ENCODE measurements around the gene SAMD15. TPM values are rescaled to one million over a fixed set of nuclear protein-coding genes. Genes with fewer than 3 reads are reported as not detected.
"Not testable (repeated sequence)": the region's sequence is repeated elsewhere in the genome, so short reads cannot be mapped to it uniquely, and the experiment has no call there.

The SAMD15 gene
- 0.37 TPM for polyA plus RNA-seq (2012; ENCODE audit: low read depth, missing spikeins)

GRCh38 chr14:77376771-77377501 is at the start of gene SAMD15, which contains the start of gene TMED8:
SAMD15 (plus strand) TSS chr14:77377379; CDS start chr14:77377419, 40 bp downstream.
TMED8 (minus strand) TSS chr14:77377094; CDS start chr14:77377053, 41 bp downstream.
- DNase-seq (ENCODE audit: insufficient read length, low spot score) (peak; percentile 84), FAIRE-seq (peak; percentile 97)

GRCh38 chr14:77329872-77330271 is 47.3 kb upstream of the SAMD15 start:
- no peak for FAIRE-seq
- no peak for TF ChIP-seq SPI1 (IDR thresholded peaks at IDR 0.05; ENCODE audit: low read depth, low read length)
- no peak for TF ChIP-seq PAX5 (IDR thresholded peaks at IDR 0.05; ENCODE audit: insufficient read depth, low read length, severe bottlenecking)
- TF ChIP-seq POU2F2 (IDR thresholded peaks at IDR 0.05; ENCODE audit: low read depth, low read length) = no peak
- no peak for TF ChIP-seq TAF1 (IDR thresholded peaks at IDR 0.05; ENCODE audit: low read depth, low read length)
- no peak for TF ChIP-seq POLR2AphosphoS5 (IDR thresholded peaks at IDR 0.05; ENCODE audit: low read depth, low read length)
- no peak for TF ChIP-seq POLR2A (IDR thresholded peaks at IDR 0.05; ENCODE audit: low read depth, low read length)

More at GRCh38 chr14:77376771-77377501, at the start of gene SAMD15, which contains the start of gene TMED8:
- TF ChIP-seq SPI1 (IDR thresholded peaks at IDR 0.05; ENCODE audit: low read depth, low read length) = no peak
- no peak for TF ChIP-seq PAX5 (IDR thresholded peaks at IDR 0.05; ENCODE audit: insufficient read depth, low read length, severe bottlenecking)
- 0 out of 2 replicates have a peak, but pooled peaks have one; percentile 21 for TF ChIP-seq POLR2A (IDR thresholded peaks at IDR 0.05; ENCODE audit: low read depth, low read length)
- peak; percentile 34; the same call in 1 of the 2 replicates for TF ChIP-seq TAF1 (IDR thresholded peaks at IDR 0.05; ENCODE audit: low read depth, low read length)
- no peak for TF ChIP-seq POU2F2 (IDR thresholded peaks at IDR 0.05; ENCODE audit: low read depth, low read length)
- TF ChIP-seq POLR2AphosphoS5 (IDR thresholded peaks at IDR 0.05; ENCODE audit: low read depth, low read length) = no peak

GRCh38 chr14:77335576-77335975 is 41.6 kb upstream of the SAMD15 start:
- FAIRE-seq = no peak
- TF ChIP-seq POLR2A (IDR thresholded peaks at IDR 0.05; ENCODE audit: low read depth, low read length) (no peak), POLR2AphosphoS5 (IDR thresholded peaks at IDR 0.05; ENCODE audit: low read depth, low read length) (no peak), POU2F2 (IDR thresholded peaks at IDR 0.05; ENCODE audit: low read depth, low read length) (no peak), TAF1 (IDR thresholded peaks at IDR 0.05; ENCODE audit: low read depth, low read length) (no peak), SPI1 (IDR thresholded peaks at IDR 0.05; ENCODE audit: low read depth, low read length) (no peak), PAX5 (IDR thresholded peaks at IDR 0.05; ENCODE audit: insufficient read depth, low read length, severe bottlenecking) (no peak)
- no peak for DNase-seq (ENCODE audit: insufficient read length, low spot score)

More at GRCh38 chr14:77329872-77330271, 47.3 kb upstream of the SAMD15 start:
- DNase-seq (ENCODE audit: insufficient read length, low spot score) = no peak

- DNase-seq (ENCODE audit: insufficient read length, low spot score); FAIRE-seq: not testable (repeated sequence)
Measured at GRCh38 chr14:77337255-77337654, 39.9 kb upstream of the SAMD15 start.

GRCh38 chr14:77337880-77338279 is 39.3 kb upstream of the SAMD15 start:
- FAIRE-seq (no peak), DNase-seq (ENCODE audit: insufficient read length, low spot score) (no peak)

GRCh38 chr14:77338302-77338701 is 38.9 kb upstream of the SAMD15 start:
- no peak for TF ChIP-seq PAX5 (IDR thresholded peaks at IDR 0.05; ENCODE audit: insufficient read depth, low read length, severe bottlenecking)
- TF ChIP-seq TAF1 (IDR thresholded peaks at IDR 0.05; ENCODE audit: low read depth, low read length) = no peak
- TF ChIP-seq POLR2A (IDR thresholded peaks at IDR 0.05; ENCODE audit: low read depth, low read length) = no peak
- no peak for TF ChIP-seq POU2F2 (IDR thresholded peaks at IDR 0.05; ENCODE audit: low read depth, low read length)
- no peak for TF ChIP-seq POLR2AphosphoS5 (IDR thresholded peaks at IDR 0.05; ENCODE audit: low read depth, low read length)
- TF ChIP-seq SPI1 (IDR thresholded peaks at IDR 0.05; ENCODE audit: low read depth, low read length) = no peak
- DNase-seq (ENCODE audit: insufficient read length, low spot score) (no peak), FAIRE-seq (no peak)

More at GRCh38 chr14:77337880-77338279, 39.3 kb upstream of the SAMD15 start:
- no peak for TF ChIP-seq POLR2A (IDR thresholded peaks at IDR 0.05; ENCODE audit: low read depth, low read length)
- no peak for TF ChIP-seq POLR2AphosphoS5 (IDR thresholded peaks at IDR 0.05; ENCODE audit: low read depth, low read length)
- no peak for TF ChIP-seq PAX5 (IDR thresholded peaks at IDR 0.05; ENCODE audit: insufficient read depth, low read length, severe bottlenecking)
- TF ChIP-seq TAF1 (IDR thresholded peaks at IDR 0.05; ENCODE audit: low read depth, low read length) = no peak
- TF ChIP-seq SPI1 (IDR thresholded peaks at IDR 0.05; ENCODE audit: low read depth, low read length) = no peak
- TF ChIP-seq POU2F2 (IDR thresholded peaks at IDR 0.05; ENCODE audit: low read depth, low read length) = no peak

GRCh38 chr14:77339407-77339806 is 37.8 kb upstream of the SAMD15 start:
- FAIRE-seq (no peak), DNase-seq (ENCODE audit: insufficient read length, low spot score) (no peak)
- TF ChIP-seq PAX5 (IDR thresholded peaks at IDR 0.05; ENCODE audit: insufficient read depth, low read length, severe bottlenecking) = no peak
- no peak for TF ChIP-seq POU2F2 (IDR thresholded peaks at IDR 0.05; ENCODE audit: low read depth, low read length)
- no peak for TF ChIP-seq TAF1 (IDR thresholded peaks at IDR 0.05; ENCODE audit: low read depth, low read length)
- no peak for TF ChIP-seq POLR2A (IDR thresholded peaks at IDR 0.05; ENCODE audit: low read depth, low read length)
- no peak for TF ChIP-seq POLR2AphosphoS5 (IDR thresholded peaks at IDR 0.05; ENCODE audit: low read depth, low read length)
- no peak for TF ChIP-seq SPI1 (IDR thresholded peaks at IDR 0.05; ENCODE audit: low read depth, low read length)

- TF ChIP-seq POLR2A (IDR thresholded peaks at IDR 0.05; ENCODE audit: low read depth, low read length) (no peak), POLR2AphosphoS5 (IDR thresholded peaks at IDR 0.05; ENCODE audit: low read depth, low read length) (no peak), POU2F2 (IDR thresholded peaks at IDR 0.05; ENCODE audit: low read depth, low read length) (no peak)
- FAIRE-seq = no peak
- no peak for DNase-seq (ENCODE audit: insufficient read length, low spot score)
Measured at GRCh38 chr14:77340389-77340788, 36.8 kb upstream of the SAMD15 start.

GRCh38 chr14:77342726-77343397 is 34.3 kb upstream of the SAMD15 start:
- FAIRE-seq (no peak), DNase-seq (ENCODE audit: insufficient read length, low spot score) (no peak)
- no peak for TF ChIP-seq SPI1 (IDR thresholded peaks at IDR 0.05; ENCODE audit: low read depth, low read length)
- TF ChIP-seq POLR2AphosphoS5 (IDR thresholded peaks at IDR 0.05; ENCODE audit: low read depth, low read length) = no peak
- no peak for TF ChIP-seq POU2F2 (IDR thresholded peaks at IDR 0.05; ENCODE audit: low read depth, low read length)
- no peak for TF ChIP-seq PAX5 (IDR thresholded peaks at IDR 0.05; ENCODE audit: insufficient read depth, low read length, severe bottlenecking)
- TF ChIP-seq POLR2A (IDR thresholded peaks at IDR 0.05; ENCODE audit: low read depth, low read length) = no peak
- no peak for TF ChIP-seq TAF1 (IDR thresholded peaks at IDR 0.05; ENCODE audit: low read depth, low read length)

Measured in GM12891 (cell line).